Fibroblast of lung (primary cell): ENCODE measurements around the gene IFT122. TPM values are rescaled to one million over a fixed set of nuclear protein-coding genes. Genes with fewer than 3 reads are reported as not detected.

ENCODE experiments used
- DNase-seq, 2 donors: peaks; one replicate each; pipeline versions ENCODE4 v3.0.0 to v3.0.0-alpha.2; 2010; ENCODE audit warnings: low read depth in 2 of 2
- H2AFZ ChIP-seq: 2 replicates; pipeline ENCODE4 v1.5.1; 2012; ENCODE audit warnings: low read length, control low read depth, inconsistent platforms
- H3K27ac ChIP-seq: 2 replicates; pipeline ENCODE4 v1.5.1; 2011; ENCODE audit warnings: low read length, control low read depth; ENCODE audit not compliant: insufficient read depth
- H3K27me3 ChIP-seq: 2 replicates; pipeline ENCODE4 v1.5.1; 2011; ENCODE audit warnings: mild to moderate bottlenecking, low read length; ENCODE audit not compliant: control insufficient read depth, insufficient read depth
- H3K36me3 ChIP-seq: 2 replicates; pipeline ENCODE4 v1.5.1; 2011; ENCODE audit warnings: low read length; ENCODE audit not compliant: control insufficient read depth, insufficient read depth
- H3K4me1 ChIP-seq: 2 replicates; pipeline ENCODE4 v1.5.1; 2011; ENCODE audit warnings: low read length; ENCODE audit not compliant: control insufficient read depth, insufficient read depth; ENCODE audit errors: extremely low read depth
- H3K4me2 ChIP-seq: 2 replicates; pipeline ENCODE4 v1.5.1; 2011; ENCODE audit warnings: low read length, control low read depth; ENCODE audit not compliant: insufficient read depth; ENCODE audit errors: extremely low read depth
- H3K4me3 ChIP-seq, 4 experiments: fragments of 200-600 bp in 1 of 4; sonication (generic) in 1 of 4; replicated peaks in 1 of 4; 2 replicates each; pipeline ENCODE4 v1.5.1; 2011 to 2016; ENCODE audit warnings: low read length in 4 of 4, low read depth in 3 of 4, mild to moderate bottlenecking in 3 of 4, control low read depth in 2 of 4, inconsistent platforms in 1 of 4, mixed read lengths in 1 of 4; ENCODE audit not compliant: insufficient read depth in 1 of 4; ENCODE audit errors: control extremely low read depth in 1 of 4
- H3K79me2 ChIP-seq: 2 replicates; pipeline ENCODE4 v1.5.1; 2012; ENCODE audit warnings: mild to moderate bottlenecking, low read length, inconsistent platforms; ENCODE audit not compliant: control insufficient read depth, insufficient read depth
- H3K9ac ChIP-seq: 2 replicates; pipeline ENCODE4 v1.5.1; 2011; ENCODE audit warnings: mild to moderate bottlenecking, low read length, control low read depth; ENCODE audit not compliant: insufficient read depth
- H3K9me3 ChIP-seq: 2 replicates; pipeline ENCODE4 v1.5.1; 2012; ENCODE audit warnings: low read depth, low read length; ENCODE audit not compliant: control insufficient read depth, insufficient read depth
- H4K20me1 ChIP-seq: 2 replicates; pipeline ENCODE4 v1.5.1; 2011; ENCODE audit warnings: low read length; ENCODE audit not compliant: control insufficient read depth, insufficient read depth; ENCODE audit errors: extremely low read depth
- EZH2 ChIP-seq: IDR thresholded peaks from 2 replicates; pipeline ENCODE4 v1.5.1; 2012; ENCODE audit warnings: low read length, control low read depth, mild to moderate bottlenecking; ENCODE audit errors: missing control alignments
- polyA plus RNA-seq, 2 donors: library from polyadenylated mRNA; depleted of rRNA in 1 of 2; stranded (reverse) in 1 of 2; unstranded in 1 of 2; fragments of >200 nt; gene quantifications; 2 replicates each; pipeline ENCODE4 v1.2.1, GENCODE V29; 2011 to 2012; ENCODE audit warnings: missing spikeins in 1 of 2
- total RNA-seq: library from RNA; depleted of rRNA; stranded (reverse); fragments of >200 nt; gene quantifications from 2 replicates; pipeline ENCODE4 v1.2.1, GENCODE V29; 2014
- TF ChIP-seq, protein P1 (sequence below), 2 donors: IDR thresholded peaks in 1 of 2; conservative IDR thresholded peaks in 1 of 2; 1 replicate in 1 of 2; 2 replicates in 1 of 2; pipeline ENCODE4 v1.5.1; 2011 to 2012; ENCODE audit warnings: low read length in 2 of 2, control low read depth in 1 of 2, inconsistent platforms in 1 of 2, low read depth in 1 of 2, mild to moderate bottlenecking in 1 of 2

The IFT122 gene
- total and polyA plus RNA-seq, 2 donors (not counting 1 experiment from before 2014, with no cell fraction given): 13.2 to 27.2 TPM

DNA sequence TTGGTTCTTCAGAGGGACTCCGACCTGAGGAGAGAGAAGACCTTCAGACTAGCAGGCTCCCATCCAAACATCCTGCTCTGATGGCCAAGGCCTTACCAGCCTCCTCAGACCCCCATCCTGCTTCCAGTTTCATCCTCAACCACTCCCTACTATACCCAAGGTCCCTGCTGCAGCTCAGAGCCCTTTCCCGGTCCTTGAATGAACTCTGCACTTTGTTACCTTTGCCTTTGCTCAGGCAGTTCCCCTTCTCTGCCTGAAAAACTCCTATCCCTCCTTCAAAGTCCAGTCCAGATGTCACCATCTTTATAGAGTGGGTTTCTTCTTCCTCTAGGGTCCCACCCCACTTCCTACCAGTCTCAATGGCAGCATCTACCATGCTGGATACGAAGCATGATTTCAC is 24.6 kb upstream of the IFT122 start:
- no peak overlapping the region for H3K9ac ChIP-seq
- H3K79me2 ChIP-seq: no peaks in the 10 kb centered on the region
- DNase-seq: no peak
- H3K36me3 ChIP-seq: no peaks in the 10 kb centered on the region
- H3K4me1 ChIP-seq: peaks cover 17% of the 10 kb centered on the region
- H3K9me3 ChIP-seq: no peaks in the 10 kb centered on the region
- no peaks in the 10 kb centered on the region for H3K27me3 ChIP-seq
- H3K4me2 ChIP-seq: no peak overlapping the region
- no peak for TF ChIP-seq EZH2
- TF ChIP-seq, protein P1, sequence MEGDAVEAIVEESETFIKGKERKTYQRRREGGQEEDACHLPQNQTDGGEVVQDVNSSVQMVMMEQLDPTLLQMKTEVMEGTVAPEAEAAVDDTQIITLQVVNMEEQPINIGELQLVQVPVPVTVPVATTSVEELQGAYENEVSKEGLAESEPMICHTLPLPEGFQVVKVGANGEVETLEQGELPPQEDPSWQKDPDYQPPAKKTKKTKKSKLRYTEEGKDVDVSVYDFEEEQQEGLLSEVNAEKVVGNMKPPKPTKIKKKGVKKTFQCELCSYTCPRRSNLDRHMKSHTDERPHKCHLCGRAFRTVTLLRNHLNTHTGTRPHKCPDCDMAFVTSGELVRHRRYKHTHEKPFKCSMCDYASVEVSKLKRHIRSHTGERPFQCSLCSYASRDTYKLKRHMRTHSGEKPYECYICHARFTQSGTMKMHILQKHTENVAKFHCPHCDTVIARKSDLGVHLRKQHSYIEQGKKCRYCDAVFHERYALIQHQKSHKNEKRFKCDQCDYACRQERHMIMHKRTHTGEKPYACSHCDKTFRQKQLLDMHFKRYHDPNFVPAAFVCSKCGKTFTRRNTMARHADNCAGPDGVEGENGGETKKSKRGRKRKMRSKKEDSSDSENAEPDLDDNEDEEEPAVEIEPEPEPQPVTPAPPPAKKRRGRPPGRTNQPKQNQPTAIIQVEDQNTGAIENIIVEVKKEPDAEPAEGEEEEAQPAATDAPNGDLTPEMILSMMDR (conservative IDR thresholded peaks at IDR 0.05 in 1 of 2, IDR thresholded peaks at IDR 0.05 in 1 of 2; ENCODE audit: low read depth in 1 of 2, low read length in 2 of 2): no peak
- H3K27ac ChIP-seq: no peak overlapping the region
- no peaks in the 10 kb centered on the region for H4K20me1 ChIP-seq
- H3K4me3 ChIP-seq: no peak overlapping the region
- H2AFZ ChIP-seq: no peak overlapping the region

DNA sequence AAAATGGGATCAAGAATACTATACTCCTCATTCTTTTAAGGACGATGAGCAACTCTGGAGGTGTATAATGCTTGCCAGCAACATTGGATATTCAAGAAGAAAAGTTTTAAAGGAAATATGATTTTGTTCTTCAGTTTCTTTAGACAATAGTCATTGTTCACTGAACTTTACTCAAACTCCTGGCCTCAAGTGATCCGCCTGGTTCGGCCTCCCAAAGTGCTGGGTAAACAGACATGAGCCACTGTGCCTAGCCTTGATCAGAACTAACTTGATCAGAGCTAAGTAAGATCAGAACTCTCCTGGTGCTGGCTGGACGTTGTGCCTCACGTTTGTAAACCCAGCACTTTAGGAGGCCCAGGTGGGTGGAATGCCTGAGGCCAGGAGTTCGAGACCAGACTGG is 24.2 kb upstream of the IFT122 start:
- no peak overlapping the region for H3K4me2 ChIP-seq
- H3K4me3 ChIP-seq: no peak overlapping the region
- no peaks in the 10 kb centered on the region for H3K9me3 ChIP-seq
- H3K4me1 ChIP-seq: peaks cover 17% of the 10 kb centered on the region
- H3K9ac ChIP-seq: no peak overlapping the region
- TF ChIP-seq EZH2: no peak
- no peaks in the 10 kb centered on the region for H4K20me1 ChIP-seq
- H3K36me3 ChIP-seq: no peaks in the 10 kb centered on the region
- H3K27me3 ChIP-seq: no peaks in the 10 kb centered on the region
- no peaks in the 10 kb centered on the region for H3K79me2 ChIP-seq
- no peak overlapping the region for H3K27ac ChIP-seq
- no peak for DNase-seq
- no peak overlapping the region for H2AFZ ChIP-seq

DNA sequence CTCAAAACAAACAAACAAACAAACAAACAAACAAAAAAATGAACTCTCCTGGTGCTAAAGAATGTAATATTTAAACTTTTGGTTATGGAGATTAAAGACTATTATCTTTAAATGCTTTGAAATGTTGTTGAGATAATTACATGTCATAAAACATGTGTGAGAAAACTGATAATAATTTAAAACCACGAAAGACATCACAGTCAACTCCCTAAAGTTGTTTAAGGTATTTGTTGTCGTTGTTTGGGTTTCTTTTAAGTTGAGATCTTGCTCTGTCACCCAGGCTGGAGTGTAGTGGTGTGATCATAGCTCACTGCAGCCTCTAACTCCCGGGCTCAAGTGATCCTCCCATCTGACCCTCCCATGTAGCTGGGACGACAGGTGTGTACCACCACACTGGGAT is 23.6 kb upstream of the IFT122 start:
- Histone ChIP-seq H3K4me2 (no peak overlapping the region), H3K4me3 (no peak overlapping the region), H3K27me3 (no peaks in the 10 kb centered on the region), H3K79me2 (no peaks in the 10 kb centered on the region), H2AFZ (no peak overlapping the region), H3K36me3 (no peaks in the 10 kb centered on the region), H4K20me1 (no peaks in the 10 kb centered on the region), H3K9ac (no peak overlapping the region), H3K27ac (no peak overlapping the region), H3K4me1 (peaks cover 17% of the 10 kb centered on the region), H3K9me3 (no peaks in the 10 kb centered on the region)
- no peak for DNase-seq
- TF ChIP-seq, protein P1 (conservative IDR thresholded peaks at IDR 0.05 in 1 of 2, IDR thresholded peaks at IDR 0.05 in 1 of 2; ENCODE audit: low read depth in 1 of 2, low read length in 2 of 2): no peak
- TF ChIP-seq EZH2: no peak
